HG03095 (cell line): Measurements from ENCODE around the gene GRAMD4.

Experiments used
- ATAC-seq: cut with Tn5 transposase; IDR thresholded peaks from one replicate; pipeline ENCODE4 v1.9.1; 2021; ENCODE audit warnings: moderate library complexity; ENCODE audit not compliant: unreplicated experiment

Gene GRAMD4

GRCh38 chr22:46596032-46596441 lies 24.1 kb upstream of the GRAMD4 start:
- ATAC-seq: no peak

- no peak for ATAC-seq
Measured at GRCh38 chr22:46596819-46597218, 23.4 kb upstream of the GRAMD4 start.

GRCh38 chr22:46598224-46598623 lies 22.0 kb upstream of the GRAMD4 start:
- no peak for ATAC-seq

GRCh38 chr22:46598737-46599424 lies 21.3 kb upstream of the GRAMD4 start:
- no peak for ATAC-seq

GRCh38 chr22:46600273-46600796 lies 19.9 kb upstream of the GRAMD4 start:
- no peak for ATAC-seq

- no peak for ATAC-seq
Measured at GRCh38 chr22:46602025-46602424, 18.2 kb upstream of the GRAMD4 start.

- ATAC-seq: no peak
Measured at GRCh38 chr22:46604306-46604690, 15.9 kb upstream of the GRAMD4 start.

GRCh38 chr22:46605117-46605516 lies 15.1 kb upstream of the GRAMD4 start:
- no peak for ATAC-seq

GRCh38 chr22:46606886-46607285 lies 13.3 kb upstream of the GRAMD4 start:
- ATAC-seq: no peak

- ATAC-seq: no peak
Measured at GRCh38 chr22:46607483-46608114, 12.6 kb upstream of the GRAMD4 start.

- no peak for ATAC-seq
Measured at GRCh38 chr22:46609175-46609690, 11.0 kb upstream of the GRAMD4 start.

GRCh38 chr22:46609724-46610201 lies 10.4 kb upstream of the GRAMD4 start:
- no peak for ATAC-seq

- ATAC-seq: no peak
Measured at GRCh38 chr22:46610356-46610755, 9.8 kb upstream of the GRAMD4 start.

GRCh38 chr22:46611189-46611588 lies 9.0 kb upstream of the GRAMD4 start:
- ATAC-seq: no peak

GRCh38 chr22:46612341-46612903 lies 7.8 kb upstream of the GRAMD4 start:
- ATAC-seq: no peak

GRCh38 chr22:46612904-46613605 lies 7.1 kb upstream of the GRAMD4 start:
- no peak for ATAC-seq

- ATAC-seq: no peak
Measured at GRCh38 chr22:46613606-46614021, 6.6 kb upstream of the GRAMD4 start.

GRCh38 chr22:46614025-46614931 lies 5.9 kb upstream of the GRAMD4 start:
- no peak for ATAC-seq

GRCh38 chr22:46617207-46617985 lies 2.8 kb upstream of the GRAMD4 start:
- ATAC-seq: no peak
